Measurements from ENCODE around the gene KLF18.
A peak's percentile ranks its signal among the peaks of the same experiment; 100 is the strongest.

KLF18 gene

GRCh38 chr1:44113095-44113609, 28.3 kb downstream of the KLF18 start:
- Histone ChIP-seq H3K9me3 (ENCODE audit: control insufficient read depth, insufficient read depth, low read depth, low read length) (no peaks in the 10 kb centered on the region), H3K4me1 (ENCODE audit: control insufficient read depth, insufficient read depth, low read length) (no peaks in the 10 kb centered on the region), H3K27ac (ENCODE audit: extremely low read depth, low read depth, low read length) (no peak overlapping the region), H3K36me3 (ENCODE audit: control insufficient read depth in 2 of 2, insufficient read depth in 1 of 2, low read length in 2 of 2) (no peaks in the 10 kb centered on the region), H3K4me3 (ENCODE audit: low read depth, low read length) (no peak overlapping the region)
- POLR2A ChIA-PET = no interaction called here
- no peak for TF ChIP-seq RBAK (tag by site-specific recombination; IDR thresholded peaks at IDR 0.05)
- TF ChIP-seq ZNF449 (tag by site-specific recombination; IDR thresholded peaks at IDR 0.05) = no peak
- no peak for TF ChIP-seq ZNF341 (tag by site-specific recombination; IDR thresholded peaks at IDR 0.05; ENCODE audit: low read depth)
- TF ChIP-seq, protein P1, sequence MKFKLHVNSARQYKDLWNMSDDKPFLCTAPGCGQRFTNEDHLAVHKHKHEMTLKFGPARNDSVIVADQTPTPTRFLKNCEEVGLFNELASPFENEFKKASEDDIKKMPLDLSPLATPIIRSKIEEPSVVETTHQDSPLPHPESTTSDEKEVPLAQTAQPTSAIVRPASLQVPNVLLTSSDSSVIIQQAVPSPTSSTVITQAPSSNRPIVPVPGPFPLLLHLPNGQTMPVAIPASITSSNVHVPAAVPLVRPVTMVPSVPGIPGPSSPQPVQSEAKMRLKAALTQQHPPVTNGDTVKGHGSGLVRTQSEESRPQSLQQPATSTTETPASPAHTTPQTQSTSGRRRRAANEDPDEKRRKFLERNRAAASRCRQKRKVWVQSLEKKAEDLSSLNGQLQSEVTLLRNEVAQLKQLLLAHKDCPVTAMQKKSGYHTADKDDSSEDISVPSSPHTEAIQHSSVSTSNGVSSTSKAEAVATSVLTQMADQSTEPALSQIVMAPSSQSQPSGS (tag by site-specific recombination; IDR thresholded peaks at IDR 0.05; ENCODE audit: low read depth) = peak; percentile 92
- peak; percentile 48; the same call in 1 of the 2 replicates for TF ChIP-seq EGR2 (tag by site-specific recombination; IDR thresholded peaks at IDR 0.05; ENCODE audit: low read depth)
- CTCF ChIA-PET = interaction anchor here (1.2 kb wide), 1 partner anchor 21 kb away, joined by 4 read pairs; no protein-coding TSS in a partner anchor

DNA sequence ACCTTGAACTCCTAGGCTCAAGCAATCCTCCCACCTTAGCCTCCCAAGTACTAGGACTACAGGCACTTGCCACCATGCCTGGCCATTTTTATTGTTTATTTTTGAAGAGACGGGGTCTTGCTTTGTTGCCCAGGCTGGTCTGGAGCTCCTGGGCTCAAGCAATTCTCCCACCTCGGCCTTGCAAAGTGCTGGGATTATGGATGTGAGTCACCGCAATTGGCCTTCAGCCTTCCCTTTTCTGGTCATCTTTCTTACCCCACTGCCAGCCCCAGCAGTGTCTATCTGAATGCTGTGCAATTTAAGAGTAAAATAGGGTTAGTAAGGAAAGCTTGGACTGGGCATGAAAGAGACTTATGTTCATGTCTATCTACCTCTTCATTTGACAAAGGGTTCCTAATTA, 28.9 kb downstream of the KLF18 start:
- ChIA-PET CTCF (interaction anchor here (1.2 kb wide), 1 partner anchor 20 kb away, joined by 4 read pairs; no protein-coding TSS in a partner anchor), POLR2A (no interaction called here)
- H3K4me1 ChIP-seq (ENCODE audit: control insufficient read depth, insufficient read depth, low read length) = no peaks in the 10 kb centered on the region
- H3K36me3 ChIP-seq (ENCODE audit: control insufficient read depth in 2 of 2, insufficient read depth in 1 of 2, low read length in 2 of 2) = no peaks in the 10 kb centered on the region
- no peak overlapping the region for H3K27ac ChIP-seq (ENCODE audit: extremely low read depth, low read depth, low read length)
- H3K4me3 ChIP-seq (ENCODE audit: low read depth, low read length) = no peak overlapping the region
- TF ChIP-seq ZNF777 (tag by site-specific recombination; IDR thresholded peaks at IDR 0.05; ENCODE audit: borderline replicate concordance) (no peak), ZNF132 (tag by site-specific recombination; IDR thresholded peaks at IDR 0.05; ENCODE audit: borderline replicate concordance) (no peak), ZNF488 (tag by site-specific recombination; IDR thresholded peaks at IDR 0.05) (no peak), ZFP37 (tag by site-specific recombination; IDR thresholded peaks at IDR 0.05) (no peak), SP7 (tag by site-specific recombination; IDR thresholded peaks at IDR 0.05) (no peak), ZNF391 (tag by site-specific recombination; IDR thresholded peaks at IDR 0.05; ENCODE audit: borderline replicate concordance, low read depth) (no peak), ZNF843 (tag by site-specific recombination; IDR thresholded peaks at IDR 0.05) (no peak), ZNF521 (tag by site-specific recombination; IDR thresholded peaks at IDR 0.05) (no peak), ZNF211 (tag by site-specific recombination; IDR thresholded peaks at IDR 0.05; ENCODE audit: low read depth) (no peak), KLF9 (tag by site-specific recombination; IDR thresholded peaks at IDR 0.05; ENCODE audit: low read depth) (no peak)
- TF ChIP-seq, protein P2, sequence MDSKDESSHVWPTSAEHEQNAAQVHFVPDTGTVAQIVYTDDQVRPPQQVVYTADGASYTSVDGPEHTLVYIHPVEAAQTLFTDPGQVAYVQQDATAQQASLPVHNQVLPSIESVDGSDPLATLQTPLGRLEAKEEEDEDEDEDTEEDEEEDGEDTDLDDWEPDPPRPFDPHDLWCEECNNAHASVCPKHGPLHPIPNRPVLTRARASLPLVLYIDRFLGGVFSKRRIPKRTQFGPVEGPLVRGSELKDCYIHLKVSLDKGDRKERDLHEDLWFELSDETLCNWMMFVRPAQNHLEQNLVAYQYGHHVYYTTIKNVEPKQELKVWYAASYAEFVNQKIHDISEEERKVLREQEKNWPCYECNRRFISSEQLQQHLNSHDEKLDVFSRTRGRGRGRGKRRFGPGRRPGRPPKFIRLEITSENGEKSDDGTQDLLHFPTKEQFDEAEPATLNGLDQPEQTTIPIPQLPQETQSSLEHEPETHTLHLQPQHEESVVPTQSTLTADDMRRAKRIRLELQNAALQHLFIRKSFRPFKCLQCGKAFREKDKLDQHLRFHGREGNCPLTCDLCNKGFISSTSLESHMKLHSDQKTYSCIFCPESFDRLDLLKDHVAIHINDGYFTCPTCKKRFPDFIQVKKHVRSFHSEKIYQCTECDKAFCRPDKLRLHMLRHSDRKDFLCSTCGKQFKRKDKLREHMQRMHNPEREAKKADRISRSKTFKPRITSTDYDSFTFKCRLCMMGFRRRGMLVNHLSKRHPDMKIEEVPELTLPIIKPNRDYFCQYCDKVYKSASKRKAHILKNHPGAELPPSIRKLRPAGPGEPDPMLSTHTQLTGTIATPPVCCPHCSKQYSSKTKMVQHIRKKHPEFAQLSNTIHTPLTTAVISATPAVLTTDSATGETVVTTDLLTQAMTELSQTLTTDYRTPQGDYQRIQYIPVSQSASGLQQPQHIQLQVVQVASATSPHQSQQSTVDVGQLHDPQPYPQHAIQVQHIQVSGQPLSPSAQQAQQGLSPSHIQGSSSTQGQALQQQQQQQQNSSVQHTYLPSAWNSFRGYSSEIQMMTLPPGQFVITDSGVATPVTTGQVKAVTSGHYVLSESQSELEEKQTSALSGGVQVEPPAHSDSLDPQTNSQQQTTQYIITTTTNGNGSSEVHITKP (tag by site-specific recombination; IDR thresholded peaks at IDR 0.05) = no peak
- TF ChIP-seq, protein P3, sequence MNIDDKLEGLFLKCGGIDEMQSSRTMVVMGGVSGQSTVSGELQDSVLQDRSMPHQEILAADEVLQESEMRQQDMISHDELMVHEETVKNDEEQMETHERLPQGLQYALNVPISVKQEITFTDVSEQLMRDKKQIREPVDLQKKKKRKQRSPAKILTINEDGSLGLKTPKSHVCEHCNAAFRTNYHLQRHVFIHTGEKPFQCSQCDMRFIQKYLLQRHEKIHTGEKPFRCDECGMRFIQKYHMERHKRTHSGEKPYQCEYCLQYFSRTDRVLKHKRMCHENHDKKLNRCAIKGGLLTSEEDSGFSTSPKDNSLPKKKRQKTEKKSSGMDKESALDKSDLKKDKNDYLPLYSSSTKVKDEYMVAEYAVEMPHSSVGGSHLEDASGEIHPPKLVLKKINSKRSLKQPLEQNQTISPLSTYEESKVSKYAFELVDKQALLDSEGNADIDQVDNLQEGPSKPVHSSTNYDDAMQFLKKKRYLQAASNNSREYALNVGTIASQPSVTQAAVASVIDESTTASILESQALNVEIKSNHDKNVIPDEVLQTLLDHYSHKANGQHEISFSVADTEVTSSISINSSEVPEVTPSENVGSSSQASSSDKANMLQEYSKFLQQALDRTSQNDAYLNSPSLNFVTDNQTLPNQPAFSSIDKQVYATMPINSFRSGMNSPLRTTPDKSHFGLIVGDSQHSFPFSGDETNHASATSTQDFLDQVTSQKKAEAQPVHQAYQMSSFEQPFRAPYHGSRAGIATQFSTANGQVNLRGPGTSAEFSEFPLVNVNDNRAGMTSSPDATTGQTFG (tag by site-specific recombination; IDR thresholded peaks at IDR 0.05; ENCODE audit: borderline replicate concordance) = no peak
- no peaks in the 10 kb centered on the region for H3K9me3 ChIP-seq (ENCODE audit: control insufficient read depth, insufficient read depth, low read depth, low read length)

All from HEK293 (cell line).